ENCODE measurements around the gene UST.

DNA sequence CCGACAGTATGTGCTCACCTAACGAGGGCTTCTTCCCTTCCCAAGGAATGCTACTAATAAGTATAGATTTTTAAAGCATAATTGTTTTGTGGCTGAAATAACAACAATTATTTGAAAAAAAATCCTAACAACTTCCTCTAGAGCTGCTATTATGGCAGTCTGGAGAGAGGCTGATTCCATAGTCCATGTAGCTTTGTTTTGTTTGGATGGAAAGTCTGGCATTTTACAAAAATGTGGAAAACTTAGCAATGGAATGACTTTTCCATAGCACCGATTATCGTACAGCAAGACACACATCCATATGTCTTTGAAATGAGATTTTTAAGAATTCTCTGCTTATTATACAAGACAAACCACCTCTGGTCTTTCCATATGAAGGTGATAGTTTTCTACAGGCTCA is 318.3 kb downstream of the UST start:
- no peak for TF ChIP-seq CTCF (IDR thresholded peaks at IDR 0.05)
- no peak for TF ChIP-seq POLR2A (IDR thresholded peaks at IDR 0.05)
